Fibroblast of skin of left biceps (primary cell): Measurements from ENCODE around the gene NDOR1.

ENCODE experiments used
- DNase-seq, 2 experiments: peaks; one replicate each; pipeline ENCODE4 v3.0.0-alpha.2; 2013; ENCODE audit warnings: low read depth in 2 of 2

The NDOR1 gene

DNA sequence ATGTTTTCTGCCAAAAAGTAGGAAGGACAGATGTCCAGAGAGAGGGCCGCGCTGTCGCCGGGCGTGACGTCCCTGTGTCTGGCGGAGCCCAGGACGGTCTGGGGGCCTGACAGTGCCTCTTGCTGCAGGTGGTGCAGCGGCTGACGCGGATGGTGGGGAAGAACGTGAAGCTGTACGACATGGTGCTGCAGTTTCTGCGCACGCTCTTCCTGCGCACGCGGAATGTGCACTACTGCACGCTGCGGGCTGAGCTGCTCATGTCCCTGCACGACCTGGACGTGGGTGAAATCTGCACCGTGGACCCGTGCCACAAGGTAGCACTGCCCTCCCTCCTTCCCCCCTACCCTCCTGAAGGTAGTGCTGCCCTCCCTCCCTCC is 57.4 kb downstream of the NDOR1 start:
- no peak for DNase-seq

DNA sequence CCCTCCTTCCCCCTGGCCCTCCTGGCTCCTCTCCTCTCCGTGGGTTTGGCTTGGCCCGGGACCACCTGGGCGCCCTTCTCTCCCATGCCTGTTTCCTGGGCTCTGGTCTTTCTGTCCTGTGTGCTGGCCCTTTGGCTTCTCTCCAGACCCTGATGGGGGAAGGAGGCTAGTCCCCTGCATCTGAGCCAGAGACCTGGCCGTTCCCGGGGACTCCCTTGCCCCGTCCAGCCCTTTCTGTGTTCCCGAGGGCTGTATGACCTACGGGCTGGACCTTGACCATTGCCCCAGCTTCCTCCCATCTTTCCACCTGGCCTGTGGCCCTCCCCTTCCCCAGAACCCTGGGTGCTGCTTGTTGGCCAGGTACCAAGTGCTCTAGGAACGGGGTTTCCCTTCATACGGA is 58.0 kb downstream of the NDOR1 start:
- DNase-seq = no peak

DNA sequence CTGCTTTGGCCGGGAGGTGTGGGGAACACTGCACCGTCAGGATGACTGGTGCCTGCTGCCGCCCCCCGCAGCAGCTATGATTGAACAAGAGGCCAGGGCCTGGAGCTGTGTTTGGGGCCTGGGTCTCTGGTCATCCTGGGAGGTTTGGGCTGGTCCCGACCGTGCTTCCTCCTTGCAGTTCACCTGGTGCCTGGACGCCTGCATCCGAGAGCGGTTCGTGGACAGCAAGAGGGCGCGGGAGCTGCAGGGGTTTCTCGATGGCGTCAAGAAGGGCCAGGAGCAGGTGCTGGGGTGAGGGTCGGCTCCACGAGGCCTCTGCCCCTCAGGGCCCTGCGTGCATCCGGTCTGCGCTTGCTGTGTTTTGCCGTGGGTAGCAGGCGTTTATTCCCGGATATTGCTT is 58.6 kb downstream of the NDOR1 start:
- DNase-seq = no peak

DNA sequence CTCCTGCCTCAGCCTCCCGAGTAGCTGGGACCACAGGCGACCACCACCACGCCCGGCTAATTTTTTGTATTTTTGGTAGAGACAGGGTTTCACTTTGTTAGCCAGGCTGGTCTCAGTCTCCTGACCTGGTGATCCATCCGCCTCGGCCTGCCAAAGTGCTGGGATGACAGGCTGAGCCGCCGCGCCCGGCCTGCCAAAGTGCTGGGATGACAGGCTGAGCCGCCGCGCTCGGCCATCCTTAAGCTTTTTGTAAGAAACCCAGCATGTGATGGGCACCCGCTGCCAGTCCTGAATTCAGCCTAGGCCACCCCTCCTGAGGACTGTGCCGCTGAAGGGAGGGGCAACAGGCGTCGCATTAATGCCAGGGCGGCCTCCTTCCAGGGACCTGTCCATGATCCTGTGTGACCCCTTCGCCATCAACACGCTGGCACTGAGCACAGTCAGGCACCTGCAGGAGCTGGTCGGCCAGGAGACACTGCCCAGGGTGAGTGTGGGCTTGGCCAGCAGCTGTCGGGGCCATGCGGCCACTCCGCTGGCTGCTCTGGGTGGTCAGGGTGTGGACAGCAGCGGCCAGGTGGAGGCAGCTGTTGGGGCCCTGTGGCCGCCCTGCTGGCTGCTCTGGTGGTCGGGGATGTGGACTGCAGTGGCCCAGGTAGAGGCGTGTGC is 60.1 kb downstream of the NDOR1 start:
- no peak for DNase-seq

DNA sequence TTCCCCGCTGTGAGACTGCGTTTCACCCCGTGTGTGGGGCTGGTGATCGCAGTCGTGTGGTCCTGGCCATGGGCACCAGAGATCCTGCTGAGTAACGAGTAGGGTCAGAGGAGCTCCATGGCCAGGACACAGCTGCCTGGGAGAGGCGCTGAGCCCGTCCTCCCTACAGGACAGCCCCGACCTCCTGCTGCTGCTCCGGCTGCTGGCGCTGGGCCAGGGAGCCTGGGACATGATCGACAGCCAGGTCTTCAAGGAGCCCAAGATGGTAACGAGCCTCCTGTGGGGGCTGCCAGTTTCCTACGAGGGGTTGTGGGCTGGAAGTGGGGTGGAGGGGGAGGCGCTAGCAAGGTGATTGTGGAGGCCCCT is 60.6 kb downstream of the NDOR1 start:
- DNase-seq = no peak
